ENCODE results near the gene SRPRA. TPM values are rescaled to one million over a fixed set of nuclear protein-coding genes. Genes with fewer than 3 reads are reported as not detected.

Gene SRPRA
- total and polyA plus RNA-seq, 2 donors (not counting 1 experiment from before 2014, with no cell fraction given), result 52.8 to 134 TPM

DNA sequence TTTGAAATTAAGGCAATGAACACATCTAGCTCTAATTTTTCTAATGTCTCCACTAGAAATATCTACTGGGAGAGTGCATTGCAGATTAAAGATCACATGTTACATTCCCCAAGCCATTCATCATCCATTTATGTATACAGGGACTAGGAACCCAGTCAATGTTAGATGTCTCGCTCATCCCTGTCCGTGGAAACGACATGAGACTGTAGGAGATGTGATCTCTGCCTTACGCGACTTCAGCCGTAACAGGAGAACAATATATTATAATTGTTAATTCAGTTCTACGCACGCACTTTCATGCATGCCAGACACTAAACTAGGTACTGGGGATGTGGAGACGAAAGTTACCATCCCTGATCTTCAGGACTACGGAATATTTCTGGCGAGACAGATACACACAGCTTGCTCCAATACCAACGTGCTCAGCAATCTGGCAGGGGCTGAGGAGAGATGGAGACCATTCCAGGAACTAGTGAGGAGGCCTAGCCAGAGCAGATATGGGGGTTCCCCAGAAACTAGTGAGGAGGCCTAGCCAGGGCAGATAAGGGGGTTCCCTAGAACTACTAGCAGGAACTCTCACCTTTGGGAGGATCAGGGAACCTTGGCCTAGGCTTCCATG is 35.9 kb upstream of the SRPRA start:
- Histone ChIP-seq H3K4me1 (ENCODE audit: control insufficient read depth, extremely low read depth, insufficient read depth, low read length) (peaks cover 4% of the 10 kb centered on the region), H3K27ac (ENCODE audit: insufficient read depth, low read length) (peak overlapping the region; percentile 83), H3K4me3 (replicated peaks in 1 of 4; ENCODE audit: control extremely low read depth in 1 of 4, insufficient read depth in 1 of 4, low read depth in 3 of 4, low read length in 4 of 4) (peak overlapping the region; percentile 69 to 87 (median 78)), H2AFZ (ENCODE audit: low read length) (peak overlapping the region; percentile 99), H3K9ac (ENCODE audit: insufficient read depth, low read length) (no peak overlapping the region), H3K9me3 (ENCODE audit: control insufficient read depth, insufficient read depth, low read depth, low read length) (no peaks in the 10 kb centered on the region), H3K4me2 (ENCODE audit: extremely low read depth, insufficient read depth, low read length) (peak overlapping the region; percentile 94), H3K79me2 (ENCODE audit: control insufficient read depth, insufficient read depth, low read length) (no peaks in the 10 kb centered on the region), H4K20me1 (ENCODE audit: control insufficient read depth, extremely low read depth, insufficient read depth, low read length) (no peaks in the 10 kb centered on the region), H3K27me3 (ENCODE audit: control insufficient read depth, insufficient read depth, low read length) (no peaks in the 10 kb centered on the region), H3K36me3 (ENCODE audit: control insufficient read depth, insufficient read depth, low read length) (no peaks in the 10 kb centered on the region)
- no peak for TF ChIP-seq EZH2 (IDR thresholded peaks at IDR 0.05; ENCODE audit: low read length, missing control alignments)
- TF ChIP-seq, protein P1, sequence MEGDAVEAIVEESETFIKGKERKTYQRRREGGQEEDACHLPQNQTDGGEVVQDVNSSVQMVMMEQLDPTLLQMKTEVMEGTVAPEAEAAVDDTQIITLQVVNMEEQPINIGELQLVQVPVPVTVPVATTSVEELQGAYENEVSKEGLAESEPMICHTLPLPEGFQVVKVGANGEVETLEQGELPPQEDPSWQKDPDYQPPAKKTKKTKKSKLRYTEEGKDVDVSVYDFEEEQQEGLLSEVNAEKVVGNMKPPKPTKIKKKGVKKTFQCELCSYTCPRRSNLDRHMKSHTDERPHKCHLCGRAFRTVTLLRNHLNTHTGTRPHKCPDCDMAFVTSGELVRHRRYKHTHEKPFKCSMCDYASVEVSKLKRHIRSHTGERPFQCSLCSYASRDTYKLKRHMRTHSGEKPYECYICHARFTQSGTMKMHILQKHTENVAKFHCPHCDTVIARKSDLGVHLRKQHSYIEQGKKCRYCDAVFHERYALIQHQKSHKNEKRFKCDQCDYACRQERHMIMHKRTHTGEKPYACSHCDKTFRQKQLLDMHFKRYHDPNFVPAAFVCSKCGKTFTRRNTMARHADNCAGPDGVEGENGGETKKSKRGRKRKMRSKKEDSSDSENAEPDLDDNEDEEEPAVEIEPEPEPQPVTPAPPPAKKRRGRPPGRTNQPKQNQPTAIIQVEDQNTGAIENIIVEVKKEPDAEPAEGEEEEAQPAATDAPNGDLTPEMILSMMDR (conservative IDR thresholded peaks at IDR 0.05 in 1 of 2, IDR thresholded peaks at IDR 0.05 in 1 of 2; ENCODE audit: low read depth in 1 of 2, low read length in 2 of 2), result no peak
- no peak for DNase-seq (ENCODE audit: low read depth in 2 of 2)

DNA sequence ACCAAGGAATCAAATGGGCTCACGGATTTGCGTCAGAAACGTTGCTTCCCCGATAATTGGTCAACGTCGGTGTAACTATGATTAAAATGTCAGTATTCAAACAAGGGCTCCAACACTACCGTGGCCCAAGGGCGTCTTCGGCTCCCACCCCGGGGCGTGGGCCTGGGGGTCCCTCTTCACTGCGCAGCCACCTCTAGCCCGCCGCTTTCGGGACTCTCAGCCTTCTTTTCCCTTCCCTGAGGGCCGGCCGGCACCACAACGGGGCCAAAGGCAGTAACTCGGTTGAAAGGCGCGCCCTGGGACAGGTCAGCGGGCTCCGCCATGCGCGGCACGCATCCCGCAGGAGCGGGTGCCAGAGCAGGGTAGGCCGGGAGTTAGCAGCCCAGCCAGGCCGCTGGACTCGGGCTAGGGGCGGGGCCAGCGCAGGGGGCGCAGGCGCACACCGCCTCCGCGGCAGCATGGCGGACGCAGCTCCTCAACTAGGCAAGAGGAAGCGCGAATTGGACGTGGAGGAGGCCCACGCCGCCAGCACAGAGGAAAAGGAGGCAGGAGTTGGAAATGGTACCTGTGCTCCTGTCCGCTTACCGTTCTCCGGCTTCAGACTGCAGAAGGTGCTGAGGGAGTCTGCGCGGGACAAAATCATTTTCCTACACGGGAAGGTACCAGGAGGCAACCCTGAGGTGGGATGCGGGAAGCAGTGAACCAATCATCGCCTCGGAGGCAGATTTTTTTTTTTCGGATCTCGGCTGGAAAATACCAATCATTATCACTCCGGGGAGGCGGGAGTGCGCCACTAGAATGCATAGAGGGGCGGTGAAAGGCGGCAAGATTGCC is 35.1 kb upstream of the SRPRA start, which contains the start of gene DCPS:
TSS of gene DCPS (plus strand) at position 438 of the 834 bp plus-strand sequence. CDS start at position 459, 21 bp downstream.
- H3K79me2 ChIP-seq (ENCODE audit: control insufficient read depth, insufficient read depth, low read length), result no peaks in the 10 kb centered on the region
- no peaks in the 10 kb centered on the region for H3K36me3 ChIP-seq (ENCODE audit: control insufficient read depth, insufficient read depth, low read length)
- H3K9me3 ChIP-seq (ENCODE audit: control insufficient read depth, insufficient read depth, low read depth, low read length), result no peaks in the 10 kb centered on the region
- peak within 1 kb of the TSS; percentile 69 to 87 (median 78) for H3K4me3 ChIP-seq (replicated peaks in 1 of 4; ENCODE audit: control extremely low read depth in 1 of 4, insufficient read depth in 1 of 4, low read depth in 3 of 4, low read length in 4 of 4)
- no peaks in the 10 kb centered on the region for H4K20me1 ChIP-seq (ENCODE audit: control insufficient read depth, extremely low read depth, insufficient read depth, low read length)
- H2AFZ ChIP-seq (ENCODE audit: low read length), result peak within 1 kb of the TSS; percentile 99
- H3K27me3 ChIP-seq (ENCODE audit: control insufficient read depth, insufficient read depth, low read length), result no peaks in the 10 kb centered on the region
- TF ChIP-seq EZH2 (IDR thresholded peaks at IDR 0.05; ENCODE audit: low read length, missing control alignments), result no peak
- TF ChIP-seq, protein P1 (conservative IDR thresholded peaks at IDR 0.05 in 1 of 2, IDR thresholded peaks at IDR 0.05 in 1 of 2; ENCODE audit: low read depth in 1 of 2, low read length in 2 of 2), result no peak
- peaks cover 4% of the 10 kb centered on the region for H3K4me1 ChIP-seq (ENCODE audit: control insufficient read depth, extremely low read depth, insufficient read depth, low read length)
- peak within 1 kb of the TSS; percentile 72 for H3K9ac ChIP-seq (ENCODE audit: insufficient read depth, low read length)
- DNase-seq (ENCODE audit: low read depth in 2 of 2), result peak; percentile 89 to 90
- H3K4me2 ChIP-seq (ENCODE audit: extremely low read depth, insufficient read depth, low read length), result peak within 1 kb of the TSS; percentile 94
- H3K27ac ChIP-seq (ENCODE audit: insufficient read depth, low read length), result peak within 1 kb of the TSS; percentile 83

DNA sequence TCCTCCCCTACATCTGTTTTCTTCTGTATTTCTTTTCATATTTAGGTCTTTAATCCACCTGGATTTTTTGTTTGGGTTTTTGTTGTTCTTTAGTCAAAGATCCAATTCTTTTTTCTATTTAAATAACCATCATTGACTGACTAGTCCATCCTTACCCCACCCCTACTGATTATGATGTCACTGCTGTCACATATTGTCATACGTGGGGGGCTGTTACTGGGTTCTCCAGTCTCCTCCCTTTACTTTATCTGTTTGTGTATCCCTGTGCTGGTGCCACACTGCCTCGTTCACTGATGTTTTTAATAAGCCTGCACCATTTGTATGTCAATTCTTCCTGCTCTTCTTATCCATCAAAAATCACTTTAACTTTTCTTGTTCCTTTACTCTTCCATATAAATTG is 28.3 kb upstream of the SRPRA start:
- Histone ChIP-seq H3K4me1 (ENCODE audit: control insufficient read depth, extremely low read depth, insufficient read depth, low read length) (no peaks in the 10 kb centered on the region), H3K79me2 (ENCODE audit: control insufficient read depth, insufficient read depth, low read length) (no peaks in the 10 kb centered on the region), H3K9ac (ENCODE audit: insufficient read depth, low read length) (no peak overlapping the region), H3K27ac (ENCODE audit: insufficient read depth, low read length) (no peak overlapping the region), H3K9me3 (ENCODE audit: control insufficient read depth, insufficient read depth, low read depth, low read length) (no peaks in the 10 kb centered on the region), H3K36me3 (ENCODE audit: control insufficient read depth, insufficient read depth, low read length) (peaks cover 10% of the 10 kb centered on the region), H3K27me3 (ENCODE audit: control insufficient read depth, insufficient read depth, low read length) (no peaks in the 10 kb centered on the region), H4K20me1 (ENCODE audit: control insufficient read depth, extremely low read depth, insufficient read depth, low read length) (no peaks in the 10 kb centered on the region), H3K4me3 (replicated peaks in 1 of 4; ENCODE audit: control extremely low read depth in 1 of 4, insufficient read depth in 1 of 4, low read depth in 3 of 4, low read length in 4 of 4) (no peak overlapping the region), H3K4me2 (ENCODE audit: extremely low read depth, insufficient read depth, low read length) (no peak overlapping the region), H2AFZ (ENCODE audit: low read length) (no peak overlapping the region)
- DNase-seq (ENCODE audit: low read depth in 2 of 2), result no peak
- TF ChIP-seq, protein P1 (conservative IDR thresholded peaks at IDR 0.05 in 1 of 2, IDR thresholded peaks at IDR 0.05 in 1 of 2; ENCODE audit: low read depth in 1 of 2, low read length in 2 of 2), result no peak
- TF ChIP-seq EZH2 (IDR thresholded peaks at IDR 0.05; ENCODE audit: low read length, missing control alignments), result no peak
